ENCODE results near the gene ZRANB1.

ZRANB1 gene

GRCh38 chr10:124991835-124992234 lies 49.9 kb downstream of the ZRANB1 start:
- H3K4me1 ChIP-seq (ENCODE audit: control insufficient read depth, insufficient read depth, low read length) = no peaks in the 10 kb centered on the region
- H3K27me3 ChIP-seq (ENCODE audit: control insufficient read depth, insufficient read depth, low read length, poor library complexity, severe bottlenecking) = no peaks in the 10 kb centered on the region
- peaks cover 54% of the 10 kb centered on the region for H3K36me3 ChIP-seq (ENCODE audit: control insufficient read depth, insufficient read depth, low read length)
- H3K9me3 ChIP-seq (ENCODE audit: control insufficient read depth, low read length) = no peaks in the 10 kb centered on the region
- H3K4me3 ChIP-seq (ENCODE audit: insufficient read depth, low read depth, low read length) = no peak overlapping the region
- 99 to 100% methylated on average over 1 to 4 of the region's 4 CpGs for WGBS, 2 experiments
- H3K27ac ChIP-seq (ENCODE audit: insufficient read depth, low read depth, low read length, poor library complexity, severe bottlenecking) = no peak overlapping the region

GRCh38 chr10:124992462-124993344 lies 50.8 kb downstream of the ZRANB1 start:
- Histone ChIP-seq H3K9me3 (ENCODE audit: control insufficient read depth, low read length) (no peaks in the 10 kb centered on the region), H3K4me3 (ENCODE audit: insufficient read depth, low read depth, low read length) (no peak overlapping the region), H3K27me3 (ENCODE audit: control insufficient read depth, insufficient read depth, low read length, poor library complexity, severe bottlenecking) (no peaks in the 10 kb centered on the region), H3K36me3 (ENCODE audit: control insufficient read depth, insufficient read depth, low read length) (peaks cover 55% of the 10 kb centered on the region), H3K4me1 (ENCODE audit: control insufficient read depth, insufficient read depth, low read length) (no peaks in the 10 kb centered on the region), H3K27ac (ENCODE audit: insufficient read depth, low read depth, low read length, poor library complexity, severe bottlenecking) (no peak overlapping the region)
- WGBS, 2 experiments = 90 to 93% methylated on average over 18 to 19 of the region's 20 CpGs

GRCh38 chr10:124993345-124993708 lies 51.4 kb downstream of the ZRANB1 start:
- H3K4me1 ChIP-seq (ENCODE audit: control insufficient read depth, insufficient read depth, low read length) = no peaks in the 10 kb centered on the region
- peaks cover 60% of the 10 kb centered on the region for H3K36me3 ChIP-seq (ENCODE audit: control insufficient read depth, insufficient read depth, low read length)

GRCh38 chr10:124993736-124994451 lies 52.0 kb downstream of the ZRANB1 start:
- H3K27me3 ChIP-seq (ENCODE audit: control insufficient read depth, insufficient read depth, low read length, poor library complexity, severe bottlenecking) = no peaks in the 10 kb centered on the region
- WGBS, 2 experiments = 94 to 95% methylated on average over 21 of the region's 21 CpGs
- H3K4me1 ChIP-seq (ENCODE audit: control insufficient read depth, insufficient read depth, low read length) = no peaks in the 10 kb centered on the region
- H3K4me3 ChIP-seq (ENCODE audit: insufficient read depth, low read depth, low read length) = no peak overlapping the region
- H3K27ac ChIP-seq (ENCODE audit: insufficient read depth, low read depth, low read length, poor library complexity, severe bottlenecking) = no peak overlapping the region
- no peaks in the 10 kb centered on the region for H3K9me3 ChIP-seq (ENCODE audit: control insufficient read depth, low read length)
- peaks cover 61% of the 10 kb centered on the region for H3K36me3 ChIP-seq (ENCODE audit: control insufficient read depth, insufficient read depth, low read length)

More at GRCh38 chr10:124993345-124993708, 51.4 kb downstream of the ZRANB1 start:
- Histone ChIP-seq H3K27ac (ENCODE audit: insufficient read depth, low read depth, low read length, poor library complexity, severe bottlenecking) (no peak overlapping the region), H3K9me3 (ENCODE audit: control insufficient read depth, low read length) (no peaks in the 10 kb centered on the region), H3K4me3 (ENCODE audit: insufficient read depth, low read depth, low read length) (no peak overlapping the region), H3K27me3 (ENCODE audit: control insufficient read depth, insufficient read depth, low read length, poor library complexity, severe bottlenecking) (no peaks in the 10 kb centered on the region)
- 95 to 97% methylated on average over 4 of the region's 4 CpGs for WGBS, 2 experiments

GRCh38 chr10:124994573-124995473 lies 52.9 kb downstream of the ZRANB1 start:
- peaks cover 61% of the 10 kb centered on the region for H3K36me3 ChIP-seq (ENCODE audit: control insufficient read depth, insufficient read depth, low read length)
- no peaks in the 10 kb centered on the region for H3K27me3 ChIP-seq (ENCODE audit: control insufficient read depth, insufficient read depth, low read length, poor library complexity, severe bottlenecking)
- peak overlapping the region; percentile 26 for H3K27ac ChIP-seq (ENCODE audit: insufficient read depth, low read depth, low read length, poor library complexity, severe bottlenecking)
- no peaks in the 10 kb centered on the region for H3K9me3 ChIP-seq (ENCODE audit: control insufficient read depth, low read length)
- WGBS, 2 experiments = 92 to 94% methylated on average over 31 of the region's 31 CpGs
- H3K4me1 ChIP-seq (ENCODE audit: control insufficient read depth, insufficient read depth, low read length) = no peaks in the 10 kb centered on the region
- H3K4me3 ChIP-seq (ENCODE audit: insufficient read depth, low read depth, low read length) = no peak overlapping the region

- 87 to 89% methylated on average over 11 of the region's 11 CpGs for WGBS, 2 experiments
- no peaks in the 10 kb centered on the region for H3K4me1 ChIP-seq (ENCODE audit: control insufficient read depth, insufficient read depth, low read length)
- H3K27ac ChIP-seq (ENCODE audit: insufficient read depth, low read depth, low read length, poor library complexity, severe bottlenecking) = peak overlapping the region; percentile 26
- no peaks in the 10 kb centered on the region for H3K9me3 ChIP-seq (ENCODE audit: control insufficient read depth, low read length)
- H3K36me3 ChIP-seq (ENCODE audit: control insufficient read depth, insufficient read depth, low read length) = peaks cover 57% of the 10 kb centered on the region
- H3K4me3 ChIP-seq (ENCODE audit: insufficient read depth, low read depth, low read length) = no peak overlapping the region
- H3K27me3 ChIP-seq (ENCODE audit: control insufficient read depth, insufficient read depth, low read length, poor library complexity, severe bottlenecking) = no peaks in the 10 kb centered on the region
Observed at GRCh38 chr10:124995605-124996004, 53.7 kb downstream of the ZRANB1 start.

- Histone ChIP-seq H3K36me3 (ENCODE audit: control insufficient read depth, insufficient read depth, low read length) (peaks cover 51% of the 10 kb centered on the region), H3K4me1 (ENCODE audit: control insufficient read depth, insufficient read depth, low read length) (no peaks in the 10 kb centered on the region), H3K27me3 (ENCODE audit: control insufficient read depth, insufficient read depth, low read length, poor library complexity, severe bottlenecking) (no peaks in the 10 kb centered on the region), H3K9me3 (ENCODE audit: control insufficient read depth, low read length) (no peaks in the 10 kb centered on the region), H3K27ac (ENCODE audit: insufficient read depth, low read depth, low read length, poor library complexity, severe bottlenecking) (no peak overlapping the region), H3K4me3 (ENCODE audit: insufficient read depth, low read depth, low read length) (no peak overlapping the region)
- WGBS, 2 experiments = 88 to 90% methylated on average over 24 of the region's 24 CpGs
Observed at GRCh38 chr10:124996127-124996853, 54.4 kb downstream of the ZRANB1 start.

- no peaks in the 10 kb centered on the region for H3K9me3 ChIP-seq (ENCODE audit: control insufficient read depth, low read length)
- H3K27ac ChIP-seq (ENCODE audit: insufficient read depth, low read depth, low read length, poor library complexity, severe bottlenecking) = no peak overlapping the region
- H3K4me1 ChIP-seq (ENCODE audit: control insufficient read depth, insufficient read depth, low read length) = no peaks in the 10 kb centered on the region
- peaks cover 45% of the 10 kb centered on the region for H3K36me3 ChIP-seq (ENCODE audit: control insufficient read depth, insufficient read depth, low read length)
- no peak overlapping the region for H3K4me3 ChIP-seq (ENCODE audit: insufficient read depth, low read depth, low read length)
- H3K27me3 ChIP-seq (ENCODE audit: control insufficient read depth, insufficient read depth, low read length, poor library complexity, severe bottlenecking) = no peaks in the 10 kb centered on the region
- 95 to 96% methylated on average over 17 of the region's 17 CpGs for WGBS, 2 experiments
Observed at GRCh38 chr10:124996854-124997215, 54.9 kb downstream of the ZRANB1 start.

GRCh38 chr10:124997306-124997705 lies 55.4 kb downstream of the ZRANB1 start:
- WGBS, 2 experiments = 94 to 96% methylated on average over 11 of the region's 11 CpGs
- Histone ChIP-seq H3K36me3 (ENCODE audit: control insufficient read depth, insufficient read depth, low read length) (peaks cover 46% of the 10 kb centered on the region), H3K27me3 (ENCODE audit: control insufficient read depth, insufficient read depth, low read length, poor library complexity, severe bottlenecking) (no peaks in the 10 kb centered on the region), H3K4me3 (ENCODE audit: insufficient read depth, low read depth, low read length) (no peak overlapping the region), H3K9me3 (ENCODE audit: control insufficient read depth, low read length) (no peaks in the 10 kb centered on the region), H3K4me1 (ENCODE audit: control insufficient read depth, insufficient read depth, low read length) (no peaks in the 10 kb centered on the region), H3K27ac (ENCODE audit: insufficient read depth, low read depth, low read length, poor library complexity, severe bottlenecking) (no peak overlapping the region)
